Measurements from ENCODE around the gene HS2ST1. TPM values are rescaled to one million over a fixed set of nuclear protein-coding genes. Genes with fewer than 3 reads are reported as not detected.
A peak's percentile ranks its signal among the peaks of the same experiment; 100 is the strongest.

HS2ST1 gene
- total and polyA plus RNA-seq, 2 donors (not counting 1 experiment from before 2014, with no cell fraction given): 19.2 to 22.5 TPM

GRCh38 chr1:86868477-86868876 is 46.0 kb upstream of the HS2ST1 start:
- Histone ChIP-seq H4K20me1 (ENCODE audit: control insufficient read depth, extremely low read depth, insufficient read depth, low read length) (no peaks in the 10 kb centered on the region), H3K4me3 (replicated peaks in 1 of 4; ENCODE audit: control extremely low read depth in 1 of 4, insufficient read depth in 1 of 4, low read depth in 3 of 4, low read length in 4 of 4) (no peak overlapping the region), H3K4me1 (ENCODE audit: control insufficient read depth, extremely low read depth, insufficient read depth, low read length) (no peaks in the 10 kb centered on the region), H3K9ac (ENCODE audit: insufficient read depth, low read length) (no peak overlapping the region), H2AFZ (ENCODE audit: low read length) (no peak overlapping the region), H3K79me2 (ENCODE audit: control insufficient read depth, insufficient read depth, low read length) (no peaks in the 10 kb centered on the region), H3K4me2 (ENCODE audit: extremely low read depth, insufficient read depth, low read length) (no peak overlapping the region), H3K27me3 (ENCODE audit: control insufficient read depth, insufficient read depth, low read length) (no peaks in the 10 kb centered on the region), H3K36me3 (ENCODE audit: control insufficient read depth, insufficient read depth, low read length) (no peaks in the 10 kb centered on the region), H3K27ac (ENCODE audit: insufficient read depth, low read length) (no peak overlapping the region), H3K9me3 (ENCODE audit: control insufficient read depth, insufficient read depth, low read depth, low read length) (no peaks in the 10 kb centered on the region)
- no peak for TF ChIP-seq CTCF (conservative IDR thresholded peaks at IDR 0.05 in 1 of 2, IDR thresholded peaks at IDR 0.05 in 1 of 2; ENCODE audit: low read depth in 1 of 2, low read length in 2 of 2)
- TF ChIP-seq EZH2 (IDR thresholded peaks at IDR 0.05; ENCODE audit: low read length, missing control alignments): no peak
- DNase-seq (ENCODE audit: low read depth in 2 of 2): peak in 1 of 2 donors; percentile 35

- H3K4me1 ChIP-seq (ENCODE audit: control insufficient read depth, extremely low read depth, insufficient read depth, low read length): no peaks in the 10 kb centered on the region
- H3K4me3 ChIP-seq (replicated peaks in 1 of 4; ENCODE audit: control extremely low read depth in 1 of 4, insufficient read depth in 1 of 4, low read depth in 3 of 4, low read length in 4 of 4): no peak overlapping the region
- no peaks in the 10 kb centered on the region for H4K20me1 ChIP-seq (ENCODE audit: control insufficient read depth, extremely low read depth, insufficient read depth, low read length)
- H3K9me3 ChIP-seq (ENCODE audit: control insufficient read depth, insufficient read depth, low read depth, low read length): no peaks in the 10 kb centered on the region
- H3K79me2 ChIP-seq (ENCODE audit: control insufficient read depth, insufficient read depth, low read length): no peaks in the 10 kb centered on the region
- TF ChIP-seq CTCF (conservative IDR thresholded peaks at IDR 0.05 in 1 of 2, IDR thresholded peaks at IDR 0.05 in 1 of 2; ENCODE audit: low read depth in 1 of 2, low read length in 2 of 2) (no peak), EZH2 (IDR thresholded peaks at IDR 0.05; ENCODE audit: low read length, missing control alignments) (no peak)
- DNase-seq (ENCODE audit: low read depth in 2 of 2): no peak
- H3K27ac ChIP-seq (ENCODE audit: insufficient read depth, low read length): no peak overlapping the region
- no peak overlapping the region for H3K4me2 ChIP-seq (ENCODE audit: extremely low read depth, insufficient read depth, low read length)
- no peaks in the 10 kb centered on the region for H3K36me3 ChIP-seq (ENCODE audit: control insufficient read depth, insufficient read depth, low read length)
- H3K27me3 ChIP-seq (ENCODE audit: control insufficient read depth, insufficient read depth, low read length): no peaks in the 10 kb centered on the region
- no peak overlapping the region for H3K9ac ChIP-seq (ENCODE audit: insufficient read depth, low read length)
- no peak overlapping the region for H2AFZ ChIP-seq (ENCODE audit: low read length)
Observed at GRCh38 chr1:86871001-86871400, 43.4 kb upstream of the HS2ST1 start.

GRCh38 chr1:86872086-86872485 is 42.3 kb upstream of the HS2ST1 start:
- Histone ChIP-seq H3K9me3 (ENCODE audit: control insufficient read depth, insufficient read depth, low read depth, low read length) (no peaks in the 10 kb centered on the region), H3K36me3 (ENCODE audit: control insufficient read depth, insufficient read depth, low read length) (no peaks in the 10 kb centered on the region), H3K9ac (ENCODE audit: insufficient read depth, low read length) (no peak overlapping the region), H3K4me2 (ENCODE audit: extremely low read depth, insufficient read depth, low read length) (no peak overlapping the region), H3K4me3 (replicated peaks in 1 of 4; ENCODE audit: control extremely low read depth in 1 of 4, insufficient read depth in 1 of 4, low read depth in 3 of 4, low read length in 4 of 4) (no peak overlapping the region), H4K20me1 (ENCODE audit: control insufficient read depth, extremely low read depth, insufficient read depth, low read length) (no peaks in the 10 kb centered on the region), H3K27ac (ENCODE audit: insufficient read depth, low read length) (peak overlapping the region; percentile 64), H2AFZ (ENCODE audit: low read length) (no peak overlapping the region), H3K4me1 (ENCODE audit: control insufficient read depth, extremely low read depth, insufficient read depth, low read length) (no peaks in the 10 kb centered on the region), H3K79me2 (ENCODE audit: control insufficient read depth, insufficient read depth, low read length) (no peaks in the 10 kb centered on the region), H3K27me3 (ENCODE audit: control insufficient read depth, insufficient read depth, low read length) (no peaks in the 10 kb centered on the region)
- no peak for TF ChIP-seq EZH2 (IDR thresholded peaks at IDR 0.05; ENCODE audit: low read length, missing control alignments)
- TF ChIP-seq CTCF (conservative IDR thresholded peaks at IDR 0.05 in 1 of 2, IDR thresholded peaks at IDR 0.05 in 1 of 2; ENCODE audit: low read depth in 1 of 2, low read length in 2 of 2): no peak
- DNase-seq (ENCODE audit: low read depth in 2 of 2): peak; percentile 29 to 62
